Activated CD4-positive, alpha-beta T cell treated with anti-CD3 and anti-CD28 coated beads, Interleukin-10, Interleukin-2, amounts not matched to agents 100 ng/mL and 50 ng/mL, durations not matched to agents 16 hours and 8 hours (primary cell): Measurements from ENCODE around the gene MAML2.
"Not testable (repeated sequence)": the region's sequence is repeated elsewhere in the genome, so short reads cannot be mapped to it uniquely, and the experiment has no call there.

Experiments used
- DNase-seq: peaks from one replicate; pipeline ENCODE4 v3.0.0-alpha.2; 2020

The MAML2 gene

GRCh38 chr11:96288915-96289314, 54.1 kb downstream of the MAML2 start:
- peak; percentile 45 for DNase-seq

- no peak for DNase-seq
These were observed 55.1 kb downstream of the MAML2 start for GRCh38 chr11:96287822-96288439.

- DNase-seq = not testable (repeated sequence)
These were observed 57.0 kb downstream of the MAML2 start for GRCh38 chr11:96285985-96286384.

GRCh38 chr11:96284917-96285316, 58.1 kb downstream of the MAML2 start:
- DNase-seq = peak; percentile 67

- DNase-seq = no peak
These were observed 58.6 kb downstream of the MAML2 start for GRCh38 chr11:96284401-96284800.

- no peak for DNase-seq
These were observed 60.3 kb downstream of the MAML2 start for GRCh38 chr11:96282625-96283220.

GRCh38 chr11:96280444-96280843, 62.6 kb downstream of the MAML2 start:
- no peak for DNase-seq

- no peak for DNase-seq
These were observed 63.1 kb downstream of the MAML2 start for GRCh38 chr11:96279896-96280290.

- peak; percentile 23 for DNase-seq
These were observed 63.7 kb downstream of the MAML2 start for GRCh38 chr11:96279018-96279895.

- DNase-seq = peak; percentile 15
These were observed 64.7 kb downstream of the MAML2 start for GRCh38 chr11:96278039-96278897.

- DNase-seq = no peak
These were observed 65.3 kb downstream of the MAML2 start for GRCh38 chr11:96277696-96278038.

- no peak for DNase-seq
These were observed 66.2 kb downstream of the MAML2 start for GRCh38 chr11:96276836-96277235.

- DNase-seq = no peak
These were observed 67.0 kb downstream of the MAML2 start for GRCh38 chr11:96275801-96276594.

GRCh38 chr11:96273507-96273906, 69.5 kb downstream of the MAML2 start:
- no peak for DNase-seq

GRCh38 chr11:96272529-96273222, 70.3 kb downstream of the MAML2 start:
- no peak for DNase-seq

GRCh38 chr11:96271777-96272176, 71.2 kb downstream of the MAML2 start:
- no peak for DNase-seq

- DNase-seq = not testable (repeated sequence)
These were observed 71.6 kb downstream of the MAML2 start for GRCh38 chr11:96271352-96271751.

GRCh38 chr11:96268527-96268926, 74.5 kb downstream of the MAML2 start:
- not testable (repeated sequence) for DNase-seq

- peak; percentile 76 for DNase-seq
These were observed 75.4 kb downstream of the MAML2 start for GRCh38 chr11:96267496-96268032.

- no peak for DNase-seq
These were observed 75.9 kb downstream of the MAML2 start for GRCh38 chr11:96267001-96267495.

- DNase-seq = no peak
These were observed 77.0 kb downstream of the MAML2 start for GRCh38 chr11:96265972-96266371.
